HG03039 (cell line): Measurements from ENCODE around the gene ADAT2.

Experiments
- ATAC-seq: cut with Tn5 transposase; IDR thresholded peaks from one replicate; pipeline ENCODE4 v1.9.1; 2021; ENCODE audit warnings: mild to moderate bottlenecking, moderate library complexity; ENCODE audit not compliant: unreplicated experiment

ADAT2 gene

GRCh38 chr6:143441680-143442545 is 8.6 kb downstream of the ADAT2 start:
- ATAC-seq: no peak

GRCh38 chr6:143441010-143441409 is 9.5 kb downstream of the ADAT2 start:
- no peak for ATAC-seq

- no peak for ATAC-seq
Observed at GRCh38 chr6:143432588-143432987, 17.9 kb downstream of the ADAT2 start.

GRCh38 chr6:143431226-143431625 is 19.3 kb downstream of the ADAT2 start:
- no peak for ATAC-seq

GRCh38 chr6:143429970-143430369 is 20.5 kb downstream of the ADAT2 start:
- no peak for ATAC-seq

- ATAC-seq: peak; percentile 100
Observed at GRCh38 chr6:143427109-143427817, 23.2 kb downstream of the ADAT2 start.

- no peak for ATAC-seq
Observed at GRCh38 chr6:143426026-143426425, 24.5 kb downstream of the ADAT2 start.

- ATAC-seq: no peak
Observed at GRCh38 chr6:143419526-143419925, 31.0 kb downstream of the ADAT2 start.

- no peak for ATAC-seq
Observed at GRCh38 chr6:143414769-143415168, 35.7 kb downstream of the ADAT2 start.

GRCh38 chr6:143410859-143411270 is 39.6 kb downstream of the ADAT2 start:
- ATAC-seq: no peak

GRCh38 chr6:143408787-143409162 is 41.7 kb downstream of the ADAT2 start:
- ATAC-seq: no peak

- no peak for ATAC-seq
Observed at GRCh38 chr6:143408151-143408786, 42.2 kb downstream of the ADAT2 start.

- no peak for ATAC-seq
Observed at GRCh38 chr6:143406673-143407072, 43.8 kb downstream of the ADAT2 start.

GRCh38 chr6:143405373-143406154 is 44.9 kb downstream of the ADAT2 start:
- ATAC-seq: no peak

- ATAC-seq: no peak
Observed at GRCh38 chr6:143402721-143403336, 47.7 kb downstream of the ADAT2 start.

- no peak for ATAC-seq
Observed at GRCh38 chr6:143401636-143402370, 48.7 kb downstream of the ADAT2 start.

GRCh38 chr6:143401068-143401446 is 49.4 kb downstream of the ADAT2 start:
- ATAC-seq: no peak

- no peak for ATAC-seq
Observed at GRCh38 chr6:143400258-143401067, 50.0 kb downstream of the ADAT2 start.

GRCh38 chr6:143399775-143400174 is 50.7 kb downstream of the ADAT2 start:
- no peak for ATAC-seq
